ENCODE measurements around the gene RGPD4. TPM values are rescaled to one million over a fixed set of nuclear protein-coding genes. Genes with fewer than 3 reads are reported as not detected.

RGPD4 gene
- total and polyA plus RNA-seq, 2 donors: 0.03 to 0.05 TPM

Small RNA genes lying within 50 kb of the gene (small RNA-seq; reads per million reads assigned to genes)
- not detected for gene AC009963.1
- gene AC009963.2: not detected

Other genes starting within 250 kb of the RGPD4 start
- gene SLC5A7, start 159.6 kb downstream of the RGPD4 start, total RNA-seq: 6.3 TPM
- 0.95 TPM for gene SLC5A7, start 159.6 kb downstream of the RGPD4 start, polyA plus RNA-seq

Measured in urinary bladder (tissue), 2 donors.